Kidney (tissue), 14 donors: Measurements from ENCODE around the gene CENPQ. TPM values are rescaled to one million over a fixed set of nuclear protein-coding genes. Genes with fewer than 3 reads are reported as not detected.

ENCODE experiments used
- DNase-seq, 5 donors: peaks; one replicate each; pipeline ENCODE4 v3.0.0-alpha.2; 2013 to 2020
- FAIRE-seq: peaks from 2 replicates; lab custom pipeline; 2012; peaks lifted over from hg19 to GRCh38; lab: Jason Lieb, UNC
- H3K27ac ChIP-seq, 2 donors: one replicate each; pipeline ENCODE4 v1.7.0; 2013; ENCODE audit warnings: low read depth in 2 of 2, low read length in 2 of 2, inconsistent platforms in 1 of 2
- H3K27me3 ChIP-seq: one replicate; pipeline ENCODE4 v1.7.1; 2013; ENCODE audit warnings: low read length, inconsistent platforms; ENCODE audit not compliant: control insufficient read depth, insufficient read depth
- H3K36me3 ChIP-seq, 3 donors: one replicate each; pipeline versions ENCODE4 v1.7.0 to v1.7.1; 2013; ENCODE audit warnings: low read length in 3 of 3, control low read depth in 1 of 3, inconsistent platforms in 1 of 3; ENCODE audit not compliant: insufficient read depth in 3 of 3, control insufficient read depth in 2 of 3
- H3K4me1 ChIP-seq, 3 donors: one replicate each; pipeline versions ENCODE4 v1.7.0 to v1.7.1; 2013; ENCODE audit warnings: low read length in 3 of 3, inconsistent platforms in 1 of 3, low read depth in 1 of 3; ENCODE audit not compliant: control insufficient read depth in 2 of 3, insufficient read depth in 2 of 3
- H3K4me3 ChIP-seq, 3 donors: one replicate each; pipeline versions ENCODE4 v1.7.0 to v1.8.1; 2013; ENCODE audit warnings: low read length in 3 of 3, control low read depth in 1 of 3, inconsistent platforms in 1 of 3
- H3K9ac ChIP-seq, 3 donors: one replicate each; pipeline versions ENCODE4 v1.7.0 to v1.7.1; 2013; ENCODE audit warnings: low read length in 3 of 3, control low read depth in 1 of 3, inconsistent platforms in 1 of 3
- H3K9me3 ChIP-seq, 3 donors: one replicate each; pipeline versions ENCODE4 v1.7.0 to v1.7.1; 2013; ENCODE audit warnings: low read length in 3 of 3, control low read depth in 1 of 3, inconsistent platforms in 1 of 3; ENCODE audit not compliant: control insufficient read depth in 2 of 3, insufficient read depth in 1 of 3
- intact Hi-C: fragments of 100-400 bp; cut with DNase I; formaldehyde crosslinking; loops from one replicate; pipeline ENCODE4 v1.11.1; 2022
- polyA plus RNA-seq: library from polyadenylated mRNA; stranded (reverse); fragments of 350-450 nt; fragmentation: Illumina TruSeq; extraction: RNeasy Lipid Tissue Mini Kit (QIAGEN cat#74804); gene quantifications from one replicate; pipeline ENCODE4 v1.2.3, GENCODE V29; 2014; ENCODE audit warnings: low read depth, low replicate concordance; ENCODE audit not compliant: insufficient read depth
- total RNA-seq: library from RNA; stranded (reverse); fragmentation: NEBNext Ultra II Directional; extraction: Animal tissue kit (Norgen Biotek cat#: 25700); gene quantifications from one replicate; pipeline ENCODE4 v1.2.1, GENCODE V29; 2021
- TF ChIP-seq, protein P1 (sequence below): IDR thresholded peaks from 3 replicates; pipeline ENCODE4 v1.5.1; 2012; ENCODE audit warnings: mild to moderate bottlenecking, moderate library complexity, borderline replicate concordance; ENCODE audit not compliant: insufficient read depth; ENCODE audit errors: extremely low read depth
- donor health status: control.
- donor health status: control.
- donor health status: control.
- donor health status: control.
- donor health status: control.
- donor health status: DM: yes; HTN: yes; CAD: no.
- donor health status: Normal renal cell carcinoma (clear cell type).

CENPQ gene
- total and polyA plus RNA-seq, 2 donors from 2014 or later, result 3.9 to 4.2 TPM

DNA sequence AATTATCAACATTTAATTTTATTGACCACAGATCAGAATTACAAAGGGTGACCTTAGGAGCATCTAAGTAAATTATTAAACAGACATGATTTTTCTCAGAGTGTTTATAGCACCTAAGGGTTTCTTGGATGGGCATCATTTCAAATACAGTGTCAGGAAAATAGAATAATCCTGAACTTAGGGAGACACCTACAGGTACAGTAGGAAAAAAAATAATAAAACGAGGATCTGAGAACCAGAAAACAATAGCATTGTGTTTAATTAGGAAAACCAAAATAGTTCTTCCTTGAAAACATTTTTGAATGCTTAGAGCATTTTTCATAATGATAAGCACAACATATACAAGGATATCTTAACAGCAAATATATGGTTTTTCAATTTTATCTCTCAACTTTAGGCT lies 39.4 kb upstream of the CENPQ start:
- H3K4me1 ChIP-seq, result no peaks in the 10 kb centered on the region
- no peak overlapping the region for H3K9ac ChIP-seq
- DNase-seq (peak in 1 of 5 donors; percentile 2), FAIRE-seq (no peak)
- intact Hi-C loops, result no loop called here
- H3K27me3 ChIP-seq, result no peaks in the 10 kb centered on the region
- no peak overlapping the region for H3K4me3 ChIP-seq
- no peaks in the 10 kb centered on the region for H3K9me3 ChIP-seq
- no peak overlapping the region for H3K27ac ChIP-seq
- TF ChIP-seq, protein P1, sequence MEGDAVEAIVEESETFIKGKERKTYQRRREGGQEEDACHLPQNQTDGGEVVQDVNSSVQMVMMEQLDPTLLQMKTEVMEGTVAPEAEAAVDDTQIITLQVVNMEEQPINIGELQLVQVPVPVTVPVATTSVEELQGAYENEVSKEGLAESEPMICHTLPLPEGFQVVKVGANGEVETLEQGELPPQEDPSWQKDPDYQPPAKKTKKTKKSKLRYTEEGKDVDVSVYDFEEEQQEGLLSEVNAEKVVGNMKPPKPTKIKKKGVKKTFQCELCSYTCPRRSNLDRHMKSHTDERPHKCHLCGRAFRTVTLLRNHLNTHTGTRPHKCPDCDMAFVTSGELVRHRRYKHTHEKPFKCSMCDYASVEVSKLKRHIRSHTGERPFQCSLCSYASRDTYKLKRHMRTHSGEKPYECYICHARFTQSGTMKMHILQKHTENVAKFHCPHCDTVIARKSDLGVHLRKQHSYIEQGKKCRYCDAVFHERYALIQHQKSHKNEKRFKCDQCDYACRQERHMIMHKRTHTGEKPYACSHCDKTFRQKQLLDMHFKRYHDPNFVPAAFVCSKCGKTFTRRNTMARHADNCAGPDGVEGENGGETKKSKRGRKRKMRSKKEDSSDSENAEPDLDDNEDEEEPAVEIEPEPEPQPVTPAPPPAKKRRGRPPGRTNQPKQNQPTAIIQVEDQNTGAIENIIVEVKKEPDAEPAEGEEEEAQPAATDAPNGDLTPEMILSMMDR, result no peak
- H3K36me3 ChIP-seq, result no peaks in the 10 kb centered on the region

- no peak overlapping the region for H3K4me3 ChIP-seq
- no peaks in the 10 kb centered on the region for H3K4me1 ChIP-seq
- FAIRE-seq, result no peak
- intact Hi-C loops, result no loop called here
- H3K9me3 ChIP-seq, result no peaks in the 10 kb centered on the region
- H3K36me3 ChIP-seq, result peaks cover 4 to 25% (median 18%) of the 10 kb centered on the region in 3 donors
- DNase-seq, result no peak
- H3K27ac ChIP-seq, result no peak overlapping the region
- H3K9ac ChIP-seq, result no peak overlapping the region
- H3K27me3 ChIP-seq, result no peaks in the 10 kb centered on the region
- TF ChIP-seq, protein P1, result no peak
Measured at GRCh38 chr6:49430187-49430586, 33.0 kb upstream of the CENPQ start.

- Histone ChIP-seq H3K9ac (no peak overlapping the region), H3K27ac (no peak overlapping the region), H3K27me3 (no peaks in the 10 kb centered on the region), H3K36me3 (peaks cover 4 to 32% (median 22%) of the 10 kb centered on the region in 3 donors), H3K9me3 (no peaks in the 10 kb centered on the region), H3K4me3 (no peak overlapping the region), H3K4me1 (no peaks in the 10 kb centered on the region)
- DNase-seq, result no peak
- TF ChIP-seq, protein P1, result no peak
- no peak for FAIRE-seq
- intact Hi-C loops, result no loop called here
Measured at GRCh38 chr6:49430866-49431265, 32.3 kb upstream of the CENPQ start.

DNA sequence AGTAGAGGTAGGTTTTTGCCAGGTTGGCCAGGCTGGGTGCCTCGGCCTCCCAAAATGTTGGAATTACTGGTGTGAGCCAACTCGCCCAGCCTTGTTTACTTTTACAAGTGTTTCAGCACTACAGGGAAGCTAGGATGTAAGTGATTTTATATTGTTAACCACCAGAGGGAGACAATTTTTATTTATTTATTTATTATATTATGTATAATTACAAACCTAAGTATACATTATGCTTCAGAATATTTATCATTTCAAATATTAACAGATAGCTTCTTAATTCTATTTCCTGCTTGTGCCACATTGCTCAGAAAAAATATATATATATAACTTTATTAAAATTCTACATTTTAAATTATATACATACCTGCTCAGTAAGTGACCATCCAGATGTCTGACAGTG lies 9.9 kb upstream of the CENPQ start:
- no peak overlapping the region for H3K4me3 ChIP-seq
- FAIRE-seq, result peak; percentile 65
- TF ChIP-seq, protein P1, result no peak
- intact Hi-C loops, result no loop called here
- no peak overlapping the region for H3K27ac ChIP-seq
- H3K9ac ChIP-seq, result no peak overlapping the region
- H3K9me3 ChIP-seq, result no peaks in the 10 kb centered on the region
- no peaks in the 10 kb centered on the region for H3K4me1 ChIP-seq
- no peaks in the 10 kb centered on the region for H3K27me3 ChIP-seq
- DNase-seq, result no peak
- peaks cover 5 to 21% (median 10%) of the 10 kb centered on the region in 3 donors for H3K36me3 ChIP-seq
